H54 (cell line): ENCODE data around the gene CAMKK2.
"Not testable (repeated sequence)": the region's sequence is repeated elsewhere in the genome, so short reads cannot be mapped to it uniquely, and the experiment has no call there.

ENCODE experiments used
- DNase-seq: peaks from one replicate; pipeline ENCODE4 v3.0.0; 2011; ENCODE audit warnings: low spot score, mixed read lengths; ENCODE audit not compliant: insufficient read length
- FAIRE-seq: peaks from 3 replicates; lab custom pipeline; 2011; peaks lifted over from hg19 to GRCh38; lab: Jason Lieb, UNC
- POLR2A ChIP-seq: IDR thresholded peaks from 2 replicates; pipeline ENCODE4 v1.6.1; 2011; ENCODE audit warnings: low read depth, mild to moderate bottlenecking, low read length

Gene CAMKK2

DNA sequence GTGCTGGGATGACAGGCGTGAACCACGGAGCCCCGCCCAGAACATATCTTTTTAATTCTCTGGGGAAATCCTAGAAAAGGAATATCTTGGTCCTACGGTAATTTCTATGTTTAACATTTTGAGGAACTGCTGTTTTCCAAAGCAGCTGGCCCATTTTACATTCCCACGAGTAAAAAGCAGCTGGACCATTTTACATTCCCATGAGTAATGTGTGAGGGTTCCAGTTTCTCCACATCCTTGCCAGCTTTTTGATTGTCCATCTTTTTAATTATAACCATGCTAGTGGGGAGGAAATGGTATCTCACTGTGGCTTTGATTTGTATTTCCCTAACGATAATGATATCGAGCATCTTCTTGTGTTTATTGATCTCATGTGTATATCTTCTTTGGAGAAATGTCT, 91.0 kb downstream of the CAMKK2 start:
- no peak for TF ChIP-seq POLR2A
- DNase-seq (no peak), FAIRE-seq (no peak)

- TF ChIP-seq POLR2A, result no peak
- FAIRE-seq (no peak), DNase-seq (no peak)
Measured at GRCh38 chr12:121203482-121203881, 93.0 kb downstream of the CAMKK2 start.

DNA sequence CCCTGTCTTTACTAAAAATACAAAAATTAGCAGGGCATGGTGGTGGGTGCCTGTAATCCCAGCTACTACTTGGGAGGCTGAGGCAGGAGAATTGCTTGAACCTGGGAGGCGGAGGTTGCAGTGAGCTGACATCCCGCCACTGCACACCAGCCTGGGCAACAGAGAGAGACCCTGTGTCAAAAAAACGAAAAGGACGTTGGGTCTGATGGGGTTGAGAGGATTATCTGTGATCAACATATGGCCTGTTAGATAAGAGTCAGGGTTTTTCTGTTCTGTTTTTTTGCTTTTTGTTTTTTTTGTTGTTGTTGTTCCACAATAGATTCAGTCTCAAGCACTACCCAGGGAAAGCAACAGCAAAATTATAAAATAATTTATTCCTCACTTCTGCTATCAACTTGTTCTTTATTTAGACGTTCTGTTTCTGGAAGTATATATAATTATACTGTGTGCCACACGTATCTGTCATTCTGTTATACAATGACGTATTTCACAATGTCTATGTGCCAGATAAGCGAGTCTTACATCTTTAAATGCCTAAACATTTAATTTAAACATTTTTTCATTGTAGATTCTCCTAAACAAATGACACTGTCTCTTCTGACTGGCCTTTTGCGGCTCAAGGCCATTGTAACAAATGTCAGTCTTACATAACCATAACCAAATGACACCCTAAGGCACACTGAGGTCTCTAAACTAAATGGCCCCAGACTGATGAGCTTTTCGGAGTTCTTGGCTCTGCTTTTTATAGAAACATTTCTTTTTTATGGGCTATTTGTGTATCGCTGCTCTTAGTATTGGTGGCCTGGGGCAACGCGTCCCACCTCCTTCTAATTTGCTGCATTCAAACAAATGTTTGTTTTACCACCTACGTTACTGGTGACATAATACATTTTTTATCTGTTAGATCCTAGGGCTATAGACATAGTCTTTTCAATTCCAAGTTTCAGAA, 93.8 kb downstream of the CAMKK2 start:
- no peak for TF ChIP-seq POLR2A
- no peak for DNase-seq
- no peak for FAIRE-seq

DNA sequence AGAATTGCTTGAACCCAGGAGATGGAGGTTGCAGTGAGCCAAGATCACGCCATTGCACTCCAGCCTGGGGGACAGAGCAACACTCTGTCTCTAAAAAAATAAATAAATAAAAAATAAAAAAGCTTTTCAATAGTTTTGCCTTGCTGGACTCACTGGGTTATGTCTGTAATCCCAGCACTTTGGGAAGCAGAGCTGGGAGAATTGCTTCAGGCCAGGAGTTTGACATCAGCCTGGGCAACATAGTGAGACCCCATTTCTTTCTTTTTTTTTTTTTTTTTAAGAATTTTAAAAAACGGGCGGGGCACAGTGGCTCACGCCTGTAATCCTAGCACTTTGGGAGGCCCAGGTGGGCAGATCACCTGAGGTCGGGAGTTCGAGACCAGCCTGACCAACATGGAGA, 95.4 kb downstream of the CAMKK2 start:
- not testable (repeated sequence) for DNase-seq, FAIRE-seq

GRCh38 chr12:121198949-121199348, 97.6 kb downstream of the CAMKK2 start:
- FAIRE-seq, result no peak
- TF ChIP-seq POLR2A, result no peak

GRCh38 chr12:121196902-121197301, 99.6 kb downstream of the CAMKK2 start:
- DNase-seq (no peak), FAIRE-seq (no peak)
- no peak for TF ChIP-seq POLR2A

More at GRCh38 chr12:121198949-121199348, 97.6 kb downstream of the CAMKK2 start:
- no peak for DNase-seq

GRCh38 chr12:121191151-121191550, 105.4 kb downstream of the CAMKK2 start:
- DNase-seq (no peak), FAIRE-seq (no peak)
- no peak for TF ChIP-seq POLR2A

DNA sequence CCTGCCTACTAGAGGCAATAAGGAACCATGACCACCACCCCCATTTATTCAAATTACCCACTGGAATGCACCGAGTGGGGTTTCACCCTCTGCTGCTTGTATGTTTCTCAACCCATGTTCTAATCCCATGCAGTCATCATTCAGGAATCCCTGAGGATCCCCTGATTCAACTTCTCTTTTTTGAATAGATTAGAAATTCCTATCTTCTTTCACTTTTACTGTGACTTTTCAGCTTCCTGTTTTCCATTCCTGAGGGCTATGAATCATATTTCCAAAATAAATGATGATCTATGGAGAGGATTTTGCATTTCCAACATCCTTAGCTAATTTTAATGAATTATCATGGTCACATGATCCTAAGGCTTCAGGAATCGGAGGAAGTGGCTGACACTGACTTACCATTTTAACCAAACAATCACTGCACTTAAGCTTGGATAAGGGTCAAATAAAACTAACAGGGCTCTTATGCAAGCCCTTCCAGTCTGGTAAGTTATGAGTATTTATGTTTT, 105.9 kb downstream of the CAMKK2 start:
- no peak for TF ChIP-seq POLR2A
- no peak for FAIRE-seq
- peak; percentile 54 for DNase-seq

GRCh38 chr12:121189619-121190155, 106.8 kb downstream of the CAMKK2 start:
- FAIRE-seq (no peak), DNase-seq (no peak)
- TF ChIP-seq POLR2A, result no peak

DNA sequence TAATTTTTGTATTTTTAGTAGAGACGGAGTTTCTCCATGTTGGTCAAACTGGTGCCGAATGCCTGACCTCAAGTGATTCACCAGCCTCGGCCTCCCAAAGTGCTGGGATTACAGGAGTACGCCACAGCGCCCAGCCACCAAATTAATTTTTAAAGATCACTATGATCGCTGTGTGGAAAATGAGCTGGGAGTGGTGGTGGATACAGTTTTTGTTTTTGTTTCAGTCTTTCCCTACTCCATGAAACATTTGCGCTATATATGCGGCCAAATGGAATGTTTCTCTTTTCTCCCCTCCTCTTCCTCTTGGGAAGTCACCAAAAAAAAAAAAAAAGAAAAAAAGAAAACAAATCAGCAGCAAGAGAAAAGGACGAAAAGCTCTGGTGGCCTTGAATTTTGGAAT, 107.4 kb downstream of the CAMKK2 start:
- FAIRE-seq (no peak), DNase-seq (no peak)
- TF ChIP-seq POLR2A, result no peak

DNA sequence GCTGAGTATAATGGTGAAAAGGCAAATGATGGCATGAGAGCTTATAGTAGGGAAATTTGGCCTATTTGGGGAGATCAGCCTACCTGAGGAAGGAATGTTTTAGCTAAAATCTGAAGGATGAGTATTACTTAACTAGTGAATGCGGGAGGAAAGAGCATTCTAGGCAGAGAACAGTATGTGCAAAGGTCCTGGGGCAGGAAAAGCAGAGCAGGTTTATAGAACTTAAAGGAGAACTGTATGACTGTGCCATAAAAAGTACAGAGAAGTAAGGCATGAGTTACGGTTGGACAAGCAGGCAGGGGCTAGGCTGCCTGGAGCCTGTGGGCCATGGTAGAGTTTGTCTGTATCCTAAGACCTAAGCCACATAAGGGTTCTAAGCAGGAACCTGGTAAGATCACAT, 108.3 kb downstream of the CAMKK2 start:
- DNase-seq (no peak), FAIRE-seq (no peak)
- no peak for TF ChIP-seq POLR2A
